Measurements from ENCODE around the gene DLST.

DNA sequence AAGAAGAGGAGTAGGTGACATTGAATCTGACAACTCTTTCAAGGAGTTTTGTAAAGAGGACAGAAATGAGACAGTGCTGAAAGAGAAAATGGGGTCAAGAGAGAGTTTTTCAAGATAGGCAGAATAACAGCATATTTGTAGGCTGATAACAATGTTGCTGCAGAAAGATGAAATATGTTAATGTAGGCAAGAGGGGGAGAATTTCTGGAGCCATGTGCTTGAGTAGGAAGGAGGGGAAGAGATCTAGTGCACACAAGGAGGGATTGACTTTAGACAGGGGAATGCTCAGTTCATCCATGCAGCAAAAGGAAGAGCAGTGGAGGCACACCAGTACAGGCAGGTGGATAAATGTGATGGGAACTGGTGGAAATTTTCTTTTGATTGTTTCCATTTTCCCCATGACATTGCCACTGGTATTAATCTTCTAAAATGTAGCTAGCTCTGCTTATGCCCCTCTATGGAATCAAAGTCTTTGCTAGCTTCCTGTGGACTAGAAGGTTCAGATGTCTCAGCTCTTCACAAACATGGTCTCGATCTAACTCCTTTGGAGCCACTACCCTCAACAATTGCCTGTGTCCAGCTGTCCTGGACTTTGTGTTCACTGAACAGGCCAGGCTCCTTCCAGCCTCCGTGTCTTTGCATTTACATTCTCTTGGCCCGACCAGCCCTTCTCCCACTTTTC lies 14.9 kb upstream of the DLST start:
- TF ChIP-seq CTCF (IDR thresholded peaks at IDR 0.05) (no peak), ZFX (IDR thresholded peaks at IDR 0.05; ENCODE audit: borderline replicate concordance) (no peak)
